IMR-90 (cell line): ENCODE data around the gene CAMK2B. TPM values are rescaled to one million over a fixed set of nuclear protein-coding genes. Genes with fewer than 3 reads are reported as not detected.

Experiments used
- ATAC-seq: fragments of 200-7000 bp; cut with Tn5 transposase; 2 replicates; pipeline ENCODE4 v1.9.1; 2020; ENCODE audit warnings: low read depth, mild to moderate bottlenecking, moderate library complexity
- BruUV-seq: library from RNA; stranded (reverse); fragments of 400-500 nt; replicated peaks from 2 replicates; lab custom pipeline; 2021; lab: Mats Ljungman, UMichigan
- CTCF ChIA-PET: fragments of 300-600 bp; formaldehyde crosslinking; extraction: SDS; loops from one replicate; lab custom pipeline; 2021; ENCODE audit warnings: antibody characterized with exemption; lab: Yijun Ruan, JAX
- POLR2A ChIA-PET: fragments of 300-600 bp; sonication (Branson Sonifier 250); formaldehyde crosslinking; loops from one replicate; lab custom pipeline; 2022; ENCODE audit warnings: antibody characterized with exemption; ENCODE audit not compliant: unreplicated experiment; lab: Charles Lee
- DNase-seq: peaks from one replicate; pipeline ENCODE4 v3.0.0; 2013
- H2AFZ ChIP-seq: replicated peaks from 2 replicates; pipeline ENCODE3; 2013; ENCODE audit warnings: low read length, mild to moderate bottlenecking; ENCODE audit not compliant: poor library complexity
- H2AK5ac ChIP-seq: 2 replicates; pipeline ENCODE4 v1.6.1; 2013; ENCODE audit warnings: low read depth, low read length, inconsistent platforms
- H2AK9ac ChIP-seq: replicated peaks from 2 replicates; pipeline ENCODE3; 2013; ENCODE audit warnings: mild to moderate bottlenecking, low read depth, low read length, moderate library complexity; ENCODE audit not compliant: poor library complexity
- H2BK120ac ChIP-seq: 2 replicates; pipeline ENCODE4 v1.6.1; 2013; ENCODE audit warnings: low read depth, low read length, inconsistent platforms
- H2BK15ac ChIP-seq: 3 replicates; pipeline ENCODE4 v1.6.1; 2013; ENCODE audit warnings: low read depth, low read length, inconsistent platforms
- H2BK20ac ChIP-seq: 2 replicates; pipeline ENCODE4 v1.6.1; 2013; ENCODE audit warnings: low read depth, mild to moderate bottlenecking, inconsistent platforms, low read length, moderate library complexity
- H2BK5ac ChIP-seq: 2 replicates; pipeline ENCODE4 v1.6.1; 2013; ENCODE audit warnings: mild to moderate bottlenecking, low read depth, low read length, inconsistent platforms; ENCODE audit not compliant: poor library complexity, severe bottlenecking
- H3K14ac ChIP-seq: replicated peaks from 2 replicates; pipeline ENCODE4 v1.6.1; 2013; ENCODE audit warnings: low read depth, low read length, inconsistent platforms
- H3K18ac ChIP-seq: 2 replicates; pipeline ENCODE4 v1.6.1; 2013; ENCODE audit warnings: low read depth, low read length, control low read depth
- H3K23ac ChIP-seq: 2 replicates; pipeline ENCODE4 v1.6.1; 2013; ENCODE audit warnings: low read depth, low read length, inconsistent platforms
- H3K27ac ChIP-seq: 2 replicates; pipeline ENCODE4 v1.5.1; 2013; ENCODE audit warnings: mild to moderate bottlenecking, control low read depth, low read length; ENCODE audit not compliant: insufficient read depth
- H3K27me3 ChIP-seq: 2 replicates; pipeline ENCODE4 v1.6.1; 2013; ENCODE audit warnings: low read length; ENCODE audit not compliant: control insufficient read depth, insufficient read depth
- H3K36me3 ChIP-seq: 2 replicates; pipeline ENCODE4 v1.6.1; 2013; ENCODE audit warnings: low read length, mixed read lengths; ENCODE audit not compliant: control insufficient read depth, insufficient read depth
- H3K4ac ChIP-seq: 2 replicates; pipeline ENCODE4 v1.6.1; 2013; ENCODE audit warnings: low read depth, low read length, inconsistent platforms
- H3K4me1 ChIP-seq: 2 replicates; pipeline ENCODE4 v1.6.1; 2013; ENCODE audit warnings: low read length, mixed read lengths; ENCODE audit not compliant: control insufficient read depth, insufficient read depth
- H3K4me2 ChIP-seq: 2 replicates; pipeline ENCODE4 v1.6.1; 2013; ENCODE audit warnings: low read depth, mild to moderate bottlenecking, control low read depth, low read length, moderate library complexity
- H3K4me3 ChIP-seq: 2 replicates; pipeline ENCODE4 v1.5.1; 2013; ENCODE audit warnings: low read depth, mild to moderate bottlenecking, control low read depth, low read length, moderate library complexity; ENCODE audit not compliant: insufficient read depth
- H3K56ac ChIP-seq: 2 replicates; pipeline ENCODE4 v1.6.1; 2013; ENCODE audit warnings: low read length, inconsistent platforms; ENCODE audit not compliant: insufficient read depth; ENCODE audit errors: extremely low read depth
- H3K79me1 ChIP-seq, 2 experiments: 2 replicates each; pipeline ENCODE4 v1.6.1; 2013; ENCODE audit warnings: low read length in 2 of 2, inconsistent platforms in 1 of 2, low read depth in 1 of 2
- H3K9ac ChIP-seq: 2 replicates; pipeline ENCODE4 v1.6.1; 2013; ENCODE audit warnings: low read depth, low read length, control low read depth
- H3K9me1 ChIP-seq: 2 replicates; pipeline ENCODE4 v1.6.1; 2013; ENCODE audit warnings: low read length, inconsistent platforms; ENCODE audit not compliant: insufficient read depth
- H3K9me3 ChIP-seq: 2 replicates; pipeline ENCODE4 v1.6.1; 2013; ENCODE audit warnings: low read length; ENCODE audit not compliant: control insufficient read depth, insufficient read depth
- H4K20me1 ChIP-seq: 2 replicates; pipeline ENCODE4 v1.6.1; 2013; ENCODE audit warnings: low read length, inconsistent platforms; ENCODE audit not compliant: insufficient read depth
- H4K5ac ChIP-seq: 2 replicates; pipeline ENCODE4 v1.6.1; 2013; ENCODE audit warnings: mild to moderate bottlenecking, low read depth, low read length, control low read depth
- H4K8ac ChIP-seq, 2 experiments: 2 replicates each; pipeline ENCODE4 v1.6.1; 2013; ENCODE audit warnings: low read depth in 2 of 2, low read length in 2 of 2, control low read depth in 1 of 2, inconsistent platforms in 1 of 2
- H4K91ac ChIP-seq: 2 replicates; pipeline ENCODE4 v1.6.1; 2013; ENCODE audit warnings: low read depth, low read length, inconsistent platforms; ENCODE audit not compliant: insufficient read depth
- FOS ChIP-seq: fragments of 150-350 bp; IDR thresholded peaks from 2 replicates; pipeline ENCODE4 v1.6.1; 2016; ENCODE audit warnings: low read depth, low read length
- SMC3 ChIP-seq: fragments of 150-350 bp; IDR thresholded peaks from 2 replicates; pipeline ENCODE4 v1.6.1; 2016; ENCODE audit warnings: low read depth, mild to moderate bottlenecking, antibody characterized with exemption, low read length, moderate library complexity
- USF2 ChIP-seq: fragments of 150-350 bp; IDR thresholded peaks from 2 replicates; pipeline ENCODE4 v1.6.1; 2017; ENCODE audit warnings: mild to moderate bottlenecking, antibody characterized with exemption, low read length, low read depth
- WGBS, 2 experiments: methylation state at CpG; one replicate each; pipeline versions ENCODE4 v1.1.5 to v1.1.7; 2013; ENCODE audit warnings: missing lambda C conversion rate in 2 of 2; ENCODE audit not compliant: insufficient read length in 1 of 2; ENCODE audit errors: extremely low coverage in 2 of 2; 5-methylcytosine and 5-hydroxymethylcytosine counted together
- dilution Hi-C: fragments of 300-500 bp; cut with HindIII; formaldehyde crosslinking; loops from one replicate; pipeline ENCODE4 v1.14.3; 2018; ENCODE audit warnings: low sequenced_read_pairs; ENCODE audit not compliant: unreplicated experiment
- in situ Hi-C: fragments of 300-500 bp; cut with MboI; formaldehyde crosslinking; loops from 3 replicates; pipeline ENCODE4 v1.14.3; 2019; ENCODE audit warnings: low sequenced_read_pairs, inconsistent platforms, mixed read lengths
- intact Hi-C: fragments of 100-400 bp; cut with micrococcal nuclease; formaldehyde crosslinking; loops from 2 replicates; pipeline ENCODE4 v1.10.0; 2022
- polyA plus RNA-seq, 3 experiments: library from polyadenylated mRNA; depleted of rRNA; stranded (reverse); fragments of >200 nt; gene quantifications; 2 replicates each; pipeline ENCODE4 v1.2.3, GENCODE V29; 2012; ENCODE audit warnings: low replicate concordance in 1 of 3
- total RNA-seq: library from RNA; depleted of rRNA; stranded (reverse); fragments of >200 nt; gene quantifications from 2 replicates; pipeline ENCODE4 v1.2.3, GENCODE V29; 2012
- TF ChIP-seq, protein P1 (sequence below): conservative IDR thresholded peaks from 2 replicates; pipeline ENCODE4 v1.5.1; 2012; ENCODE audit warnings: mild to moderate bottlenecking, low read depth, low read length, improper control_type of control experiment

Gene CAMK2B
- total and polyA plus RNA-seq, 2 of the 4 experiments (the other 2 are of a cell fraction), result 0.18 to 0.36 TPM

- H2BK5ac ChIP-seq, result no peak overlapping the region
- H3K4me3 ChIP-seq, result no peak overlapping the region
- no peaks in the 10 kb centered on the region for H3K79me1 ChIP-seq
- DNase-seq, result no peak
- no peaks in the 10 kb centered on the region; the same call in 1 of the 2 replicates for H4K20me1 ChIP-seq
- intact Hi-C loops, result no loop called here
- CTCF ChIA-PET, result no interaction called here
- H3K27ac ChIP-seq, result no peak overlapping the region
- no peak overlapping the region for H4K5ac ChIP-seq
- no peak overlapping the region for H2AK9ac ChIP-seq
- no peaks in the 10 kb centered on the region for H3K9me1 ChIP-seq
- dilution Hi-C loops, result no loop called here
- no peak overlapping the region for H2AK5ac ChIP-seq
- H3K23ac ChIP-seq, result no peak overlapping the region
- H2AFZ ChIP-seq, result peak overlapping the region; percentile 77
- H3K18ac ChIP-seq, result no peak overlapping the region
- H3K9me3 ChIP-seq, result peaks cover 3% of the 10 kb centered on the region
- no peak overlapping the region for H3K4me2 ChIP-seq
- no peak overlapping the region for H3K4ac ChIP-seq
- POLR2A ChIA-PET, result no interaction called here
- peaks cover 37% of the 10 kb centered on the region for H3K27me3 ChIP-seq
- H4K8ac ChIP-seq, result no peak overlapping the region
- in situ Hi-C loops, result no loop called here
- WGBS, 2 experiments, result 36% methylated on average over 12 of the region's 30 CpGs; no CpG with 5 or more reads in 1 of the 2 experiments
- H3K4me1 ChIP-seq, result no peaks in the 10 kb centered on the region
- H3K36me3 ChIP-seq, result no peaks in the 10 kb centered on the region
- no peak overlapping the region for H3K14ac ChIP-seq
- no peak overlapping the region for H2BK15ac ChIP-seq
- H3K56ac ChIP-seq, result no peak overlapping the region
- H4K91ac ChIP-seq, result no peak overlapping the region
- no TSS peak for BruUV-seq
- H2BK20ac ChIP-seq, result no peak overlapping the region
- ATAC-seq, result peak; percentile 36; the same call in 1 of the 2 replicates
- no peak overlapping the region for H2BK120ac ChIP-seq
- peak; percentile 14; the same call in 1 of the 2 replicates for TF ChIP-seq SMC3
- no peak for TF ChIP-seq USF2
- TF ChIP-seq FOS, result no peak
- TF ChIP-seq, protein P1, sequence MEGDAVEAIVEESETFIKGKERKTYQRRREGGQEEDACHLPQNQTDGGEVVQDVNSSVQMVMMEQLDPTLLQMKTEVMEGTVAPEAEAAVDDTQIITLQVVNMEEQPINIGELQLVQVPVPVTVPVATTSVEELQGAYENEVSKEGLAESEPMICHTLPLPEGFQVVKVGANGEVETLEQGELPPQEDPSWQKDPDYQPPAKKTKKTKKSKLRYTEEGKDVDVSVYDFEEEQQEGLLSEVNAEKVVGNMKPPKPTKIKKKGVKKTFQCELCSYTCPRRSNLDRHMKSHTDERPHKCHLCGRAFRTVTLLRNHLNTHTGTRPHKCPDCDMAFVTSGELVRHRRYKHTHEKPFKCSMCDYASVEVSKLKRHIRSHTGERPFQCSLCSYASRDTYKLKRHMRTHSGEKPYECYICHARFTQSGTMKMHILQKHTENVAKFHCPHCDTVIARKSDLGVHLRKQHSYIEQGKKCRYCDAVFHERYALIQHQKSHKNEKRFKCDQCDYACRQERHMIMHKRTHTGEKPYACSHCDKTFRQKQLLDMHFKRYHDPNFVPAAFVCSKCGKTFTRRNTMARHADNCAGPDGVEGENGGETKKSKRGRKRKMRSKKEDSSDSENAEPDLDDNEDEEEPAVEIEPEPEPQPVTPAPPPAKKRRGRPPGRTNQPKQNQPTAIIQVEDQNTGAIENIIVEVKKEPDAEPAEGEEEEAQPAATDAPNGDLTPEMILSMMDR, result peak; percentile 28
- no peak overlapping the region for H3K9ac ChIP-seq
Observed at GRCh38 chr7:44221231-44221791, 104.1 kb downstream of the CAMK2B start.
